Measurements from ENCODE around the gene MAPRE3.

GRCh38 chr2:27018142-27018541 lies 47.7 kb downstream of the MAPRE3 start:
- TF ChIP-seq POLR2A (IDR thresholded peaks at IDR 0.05) (no peak), EP300 (IDR thresholded peaks at IDR 0.05) (no peak)
- TF ChIP-seq, protein P1, sequence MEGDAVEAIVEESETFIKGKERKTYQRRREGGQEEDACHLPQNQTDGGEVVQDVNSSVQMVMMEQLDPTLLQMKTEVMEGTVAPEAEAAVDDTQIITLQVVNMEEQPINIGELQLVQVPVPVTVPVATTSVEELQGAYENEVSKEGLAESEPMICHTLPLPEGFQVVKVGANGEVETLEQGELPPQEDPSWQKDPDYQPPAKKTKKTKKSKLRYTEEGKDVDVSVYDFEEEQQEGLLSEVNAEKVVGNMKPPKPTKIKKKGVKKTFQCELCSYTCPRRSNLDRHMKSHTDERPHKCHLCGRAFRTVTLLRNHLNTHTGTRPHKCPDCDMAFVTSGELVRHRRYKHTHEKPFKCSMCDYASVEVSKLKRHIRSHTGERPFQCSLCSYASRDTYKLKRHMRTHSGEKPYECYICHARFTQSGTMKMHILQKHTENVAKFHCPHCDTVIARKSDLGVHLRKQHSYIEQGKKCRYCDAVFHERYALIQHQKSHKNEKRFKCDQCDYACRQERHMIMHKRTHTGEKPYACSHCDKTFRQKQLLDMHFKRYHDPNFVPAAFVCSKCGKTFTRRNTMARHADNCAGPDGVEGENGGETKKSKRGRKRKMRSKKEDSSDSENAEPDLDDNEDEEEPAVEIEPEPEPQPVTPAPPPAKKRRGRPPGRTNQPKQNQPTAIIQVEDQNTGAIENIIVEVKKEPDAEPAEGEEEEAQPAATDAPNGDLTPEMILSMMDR (IDR thresholded peaks at IDR 0.05) = no peak
